MCF 10A (cell line): ENCODE results near the gene CLDN25. TPM values are rescaled to one million over a fixed set of nuclear protein-coding genes. Genes with fewer than 3 reads are reported as not detected.

Experiments
- Bru-seq: library from RNA; stranded (reverse); fragments of 400-500 nt; gene quantifications from one replicate; lab custom pipeline; 2021; lab: Mats Ljungman, UMichigan
- BruChase-seq, 2 experiments: library from RNA; stranded (reverse); fragments of 400-500 nt; gene quantifications; one replicate each; lab custom pipeline; 2021; lab: Mats Ljungman, UMichigan
- BruUV-seq: library from RNA; stranded (reverse); fragments of 400-500 nt; replicated peaks from 2 replicates; lab custom pipeline; 2021; lab: Mats Ljungman, UMichigan
- CTCF ChIA-PET: fragments of 300-600 bp; sonication (Branson Sonifier 250); formaldehyde crosslinking; extraction: SDS; loops from one replicate; lab custom pipeline; 2021; ENCODE audit warnings: antibody characterized with exemption, inconsistent platforms; lab: Yijun Ruan, JAX
- POLR2A ChIA-PET: fragments of 300-600, 350-650 bp; sonication (Branson Sonifier 250); formaldehyde crosslinking; extraction: SDS; loops from one replicate; lab custom pipeline; 2020; ENCODE audit warnings: antibody characterized with exemption, inconsistent platforms; lab: Yijun Ruan, JAX
- DNase-seq: peaks from one replicate; pipeline ENCODE4 v3.0.0-alpha.2; 2018; ENCODE audit not compliant: unreplicated experiment
- H3K27ac Mint-ChIP-seq: one replicate; pipeline ENCODE4 v1.8.0; 2022; ENCODE audit warnings: mild to moderate bottlenecking, low read depth, mixed read lengths; ENCODE audit not compliant: unreplicated experiment
- H3K27me3 Mint-ChIP-seq: one replicate; pipeline ENCODE4 v1.8.0; 2022; ENCODE audit warnings: mixed read lengths; ENCODE audit not compliant: insufficient read depth, unreplicated experiment
- H3K36me3 Mint-ChIP-seq: one replicate; pipeline ENCODE4 v1.8.0; 2022; ENCODE audit warnings: mild to moderate bottlenecking, moderate library complexity, mixed read lengths; ENCODE audit not compliant: insufficient read depth, unreplicated experiment
- H3K4me1 Mint-ChIP-seq: one replicate; pipeline ENCODE4 v1.8.0; 2022; ENCODE audit warnings: mixed read lengths; ENCODE audit not compliant: insufficient read depth, unreplicated experiment
- H3K4me3 Mint-ChIP-seq: one replicate; pipeline ENCODE4 v1.8.0; 2022; ENCODE audit warnings: mild to moderate bottlenecking, moderate library complexity, mixed read lengths; ENCODE audit not compliant: unreplicated experiment
- H3K9me3 Mint-ChIP-seq: one replicate; pipeline ENCODE4 v1.8.0; 2022; ENCODE audit warnings: mixed read lengths; ENCODE audit not compliant: unreplicated experiment
- CTCF ChIP-seq: fragments of 200-600 bp; IDR thresholded peaks from one replicate; pipeline ENCODE4 v1.8.0; 2022; ENCODE audit warnings: antibody characterized with exemption, mild to moderate bottlenecking; ENCODE audit not compliant: unreplicated experiment
- intact Hi-C: fragments of 100-400 bp; cut with micrococcal nuclease; formaldehyde crosslinking; loops from 2 replicates; pipeline ENCODE4 v1.14.1; 2022
- long read RNA-seq: library from polyadenylated mRNA; stranded (forward); transcript quantifications from one replicate; pipeline ENCODE4 v2.0.0, GENCODE V29; 2022
- total RNA-seq: library from RNA; stranded (reverse); gene quantifications from 2 replicates; pipeline ENCODE4 v1.2.3, GENCODE V29; 2022

Gene CLDN25
- not detected in 2 replicates for total RNA-seq
- not detected for Bru-seq, nascent RNA
- not detected for BruChase-seq, experiment 1, labeled RNA remaining after a 6-hour chase
- BruChase-seq, experiment 2, labeled RNA remaining after a 2-hour chase = not detected
- long read RNA-seq = 0 reads

DNA sequence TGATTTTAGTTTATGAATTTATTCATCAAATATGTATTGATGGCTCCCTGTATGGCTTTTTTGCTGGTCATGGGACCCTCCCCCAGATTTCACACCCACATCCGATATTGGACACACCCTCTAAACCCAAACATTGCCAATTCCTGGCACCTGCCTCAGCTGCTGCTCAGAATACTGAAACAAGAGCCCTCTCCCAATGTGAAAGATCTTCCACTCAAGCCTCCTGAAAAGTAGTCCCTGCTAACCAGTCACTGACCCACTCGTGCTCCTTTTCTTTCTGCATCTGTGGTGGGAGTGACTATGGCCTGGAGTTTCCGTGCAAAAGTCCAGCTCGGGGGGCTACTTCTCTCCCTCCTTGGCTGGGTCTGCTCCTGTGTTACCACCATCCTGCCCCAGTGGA, at the start of gene CLDN25:
TSS of gene CLDN25 (plus strand) at position 301 of the 400 bp plus-strand sequence. CDS start at position 301, 0 bp downstream.
- CTCF ChIA-PET = interaction anchor here (0.7 to 1.2 kb wide), 3 partner anchors 15 to 18 kb away, joined by 3 to 5 read pairs (median 4); no protein-coding TSS in a partner anchor
- Mint-ChIP-seq H3K27me3 (no peaks in the 10 kb centered on the region), H3K4me1 (peaks cover 7% of the 10 kb centered on the region), H3K9me3 (no peaks in the 10 kb centered on the region), H3K4me3 (no peak within 1 kb of the TSS), H3K27ac (no peak within 1 kb of the TSS), H3K36me3 (no peaks in the 10 kb centered on the region)
- no peak for DNase-seq
- no TSS peak for BruUV-seq
- no peak for TF ChIP-seq CTCF
- POLR2A ChIA-PET = interaction anchor here (0.6 kb wide), 1 partner anchor 333 kb away, joined by 3 read pairs; no protein-coding TSS in a partner anchor
- intact Hi-C loops = loop anchor here (2.0 kb wide), 1 partner anchor 17 kb away; no protein-coding TSS in a partner anchor

GRCh38 chr11:113730887-113731726, 48.5 kb upstream of the CLDN25 start:
- peak; percentile 67 for TF ChIP-seq CTCF
- peak; percentile 53 for DNase-seq
- no TSS peak for BruUV-seq
- ChIA-PET CTCF (interaction anchor here (0.6 to 6.7 kb wide), 44 partner anchors 8 to 1511 kb away, joined by 3 to 105 read pairs (median 4); partner anchors contain the start of gene TTC12), POLR2A (interaction anchor here (0.9 to 1.9 kb wide), 5 partner anchors 9 to 416 kb away, joined by 3 to 6 read pairs (median 4); partner anchors contain the start of gene TTC12)
- H3K36me3 Mint-ChIP-seq = peaks cover 28% of the 10 kb centered on the region
- intact Hi-C loops = loop anchor here (1.0 to 10.0 kb wide), 5 partner anchors 179 to 426 kb away; no protein-coding TSS in a partner anchor
- peaks cover 12% of the 10 kb centered on the region for H3K4me1 Mint-ChIP-seq
- H3K4me3 Mint-ChIP-seq = no peak overlapping the region
- no peaks in the 10 kb centered on the region for H3K9me3 Mint-ChIP-seq
- H3K27ac Mint-ChIP-seq = no peak overlapping the region
- no peaks in the 10 kb centered on the region for H3K27me3 Mint-ChIP-seq

GRCh38 chr11:113732092-113732491, 47.5 kb upstream of the CLDN25 start:
- H3K9me3 Mint-ChIP-seq = no peaks in the 10 kb centered on the region
- H3K27ac Mint-ChIP-seq = no peak overlapping the region
- POLR2A ChIA-PET = interaction anchor here (0.6 to 0.7 kb wide), 3 partner anchors 245 to 418 kb away, joined by 3 to 4 read pairs (median 4); partner anchors contain the start of gene TTC12
- peaks cover 12% of the 10 kb centered on the region for H3K4me1 Mint-ChIP-seq
- TF ChIP-seq CTCF = no peak
- intact Hi-C loops = loop anchor here (5.0 to 10.0 kb wide), 3 partner anchors 180 to 357 kb away; no protein-coding TSS in a partner anchor
- H3K36me3 Mint-ChIP-seq = peaks cover 38% of the 10 kb centered on the region
- no peak overlapping the region for H3K4me3 Mint-ChIP-seq
- CTCF ChIA-PET = interaction anchor here (0.5 to 6.7 kb wide), 13 partner anchors 8 to 932 kb away, joined by 3 to 105 read pairs (median 4); partner anchors contain the start of gene TTC12
- BruUV-seq = no TSS peak
- H3K27me3 Mint-ChIP-seq = no peaks in the 10 kb centered on the region
- DNase-seq = no peak
